KMS-11 (cell line): Measurements from ENCODE around the gene GDI1.

Experiments used
- H2AFZ ChIP-seq: fragments of 200-600 bp; sonication (generic); 2 replicates; pipeline ENCODE4 v1.6.1; 2016; ENCODE audit warnings: antibody characterized with exemption, mixed run types, low read depth
- H3K27ac ChIP-seq: fragments of 200-600 bp; sonication (generic); 2 replicates; pipeline ENCODE4 v1.6.1; 2016; ENCODE audit warnings: mild to moderate bottlenecking, mixed run types
- H3K27me3 ChIP-seq: fragments of 200-600 bp; sonication (generic); 2 replicates; pipeline ENCODE4 v1.6.1; 2017; ENCODE audit warnings: mild to moderate bottlenecking, low read depth, mixed run types, moderate library complexity; ENCODE audit not compliant: insufficient read depth
- H3K36me3 ChIP-seq: fragments of 200-600 bp; sonication (generic); 2 replicates; pipeline ENCODE4 v1.6.1; 2017; ENCODE audit warnings: mild to moderate bottlenecking, mixed run types; ENCODE audit not compliant: insufficient read depth
- H3K4me1 ChIP-seq: fragments of 200-600 bp; sonication (generic); 2 replicates; pipeline ENCODE4 v1.6.1; 2016; ENCODE audit warnings: mild to moderate bottlenecking, low read depth, mixed run types; ENCODE audit not compliant: poor library complexity, severe bottlenecking
- H3K4me2 ChIP-seq: fragments of 200-600 bp; sonication (generic); 2 replicates; pipeline ENCODE4 v1.7.0; 2016; ENCODE audit warnings: mild to moderate bottlenecking, mixed run types
- H3K4me3 ChIP-seq: fragments of 200-600 bp; sonication (generic); IDR thresholded peaks from 2 replicates; pipeline ENCODE4 v1.6.1; 2017; ENCODE audit warnings: low read depth, low read length, mixed read lengths; ENCODE audit not compliant: insufficient read depth
- H3K79me2 ChIP-seq: fragments of 200-600 bp; sonication (generic); 2 replicates; pipeline ENCODE4 v1.6.1; 2016; ENCODE audit warnings: low read depth, mixed run types; ENCODE audit not compliant: insufficient read depth
- H3K9ac ChIP-seq: fragments of 200-600 bp; sonication (generic); 2 replicates; pipeline ENCODE4 v1.6.1; 2016; ENCODE audit warnings: mild to moderate bottlenecking, mixed run types
- H4K20me1 ChIP-seq: fragments of 200-600 bp; sonication (generic); 2 replicates; pipeline ENCODE4 v1.6.1; 2016; ENCODE audit warnings: mild to moderate bottlenecking, mixed run types; ENCODE audit not compliant: insufficient read depth
- TF ChIP-seq, protein P1 (sequence below): fragments of 200-600 bp; sonication (generic); conservative IDR thresholded peaks from 2 replicates; pipeline ENCODE4 v1.6.1; 2017; ENCODE audit warnings: low read depth, mild to moderate bottlenecking, antibody characterized with exemption, low read length, moderate library complexity, mixed read lengths

GDI1 gene

DNA sequence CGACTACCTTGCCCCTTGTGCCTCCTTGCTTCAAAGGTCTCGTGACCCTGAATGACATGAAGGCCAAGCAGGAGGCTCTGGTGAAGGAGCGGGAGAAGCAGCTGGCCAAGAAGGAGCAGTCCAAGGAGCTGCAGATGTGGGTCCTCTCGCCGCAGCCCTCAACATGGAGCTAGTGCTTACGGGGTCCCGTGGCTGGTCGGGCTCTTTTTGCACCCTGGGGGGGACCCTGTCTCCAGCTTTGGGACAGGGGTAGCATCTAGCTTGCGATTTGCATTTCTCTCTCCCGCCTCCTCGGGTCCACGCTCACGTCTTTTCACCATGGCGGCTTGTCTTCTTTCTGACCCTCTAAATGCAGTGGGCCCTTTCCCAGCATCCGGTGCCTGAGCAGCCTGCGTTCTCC, 8.8 kb downstream of the GDI1 start:
- no peaks in the 10 kb centered on the region for H3K36me3 ChIP-seq

DNA sequence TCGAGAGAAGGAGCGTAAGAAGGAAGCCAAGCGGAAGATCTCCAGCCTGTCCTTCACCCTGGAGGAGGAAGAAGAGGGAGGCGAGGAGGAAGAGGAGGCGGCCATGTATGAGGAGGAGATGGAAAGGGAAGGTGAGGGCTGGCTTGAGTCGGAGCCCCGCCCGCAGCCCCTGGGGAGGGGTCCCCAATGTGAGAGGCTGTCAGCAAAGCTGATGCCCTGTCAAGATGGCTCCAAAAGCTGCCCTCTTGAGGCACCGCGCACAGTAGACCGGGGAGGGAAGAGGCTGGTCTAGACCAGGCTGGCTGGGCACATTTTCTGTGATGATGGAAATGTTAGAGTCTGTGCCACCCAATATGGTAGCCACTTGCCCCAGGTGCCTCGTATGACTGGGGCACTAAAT, 9.5 kb downstream of the GDI1 start:
- TF ChIP-seq, protein P1, sequence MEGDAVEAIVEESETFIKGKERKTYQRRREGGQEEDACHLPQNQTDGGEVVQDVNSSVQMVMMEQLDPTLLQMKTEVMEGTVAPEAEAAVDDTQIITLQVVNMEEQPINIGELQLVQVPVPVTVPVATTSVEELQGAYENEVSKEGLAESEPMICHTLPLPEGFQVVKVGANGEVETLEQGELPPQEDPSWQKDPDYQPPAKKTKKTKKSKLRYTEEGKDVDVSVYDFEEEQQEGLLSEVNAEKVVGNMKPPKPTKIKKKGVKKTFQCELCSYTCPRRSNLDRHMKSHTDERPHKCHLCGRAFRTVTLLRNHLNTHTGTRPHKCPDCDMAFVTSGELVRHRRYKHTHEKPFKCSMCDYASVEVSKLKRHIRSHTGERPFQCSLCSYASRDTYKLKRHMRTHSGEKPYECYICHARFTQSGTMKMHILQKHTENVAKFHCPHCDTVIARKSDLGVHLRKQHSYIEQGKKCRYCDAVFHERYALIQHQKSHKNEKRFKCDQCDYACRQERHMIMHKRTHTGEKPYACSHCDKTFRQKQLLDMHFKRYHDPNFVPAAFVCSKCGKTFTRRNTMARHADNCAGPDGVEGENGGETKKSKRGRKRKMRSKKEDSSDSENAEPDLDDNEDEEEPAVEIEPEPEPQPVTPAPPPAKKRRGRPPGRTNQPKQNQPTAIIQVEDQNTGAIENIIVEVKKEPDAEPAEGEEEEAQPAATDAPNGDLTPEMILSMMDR = no peak
- Histone ChIP-seq H3K4me3 (no peak overlapping the region), H3K27ac (no peak overlapping the region), H3K4me2 (no peak overlapping the region), H3K27me3 (no peaks in the 10 kb centered on the region), H3K9ac (no peak overlapping the region), H3K4me1 (peaks cover 3% of the 10 kb centered on the region), H3K79me2 (no peaks in the 10 kb centered on the region), H4K20me1 (no peaks in the 10 kb centered on the region), H3K36me3 (no peaks in the 10 kb centered on the region), H2AFZ (no peak overlapping the region)

More for the DNA sequence above, 8.8 kb downstream of the GDI1 start:
- no peaks in the 10 kb centered on the region for H3K79me2 ChIP-seq
- H2AFZ ChIP-seq = no peak overlapping the region
- H3K9ac ChIP-seq = no peak overlapping the region
- no peak overlapping the region for H3K4me2 ChIP-seq
- no peaks in the 10 kb centered on the region for H3K27me3 ChIP-seq
- H3K4me3 ChIP-seq = no peak overlapping the region
- H3K4me1 ChIP-seq = peaks cover 3% of the 10 kb centered on the region
- H3K27ac ChIP-seq = no peak overlapping the region
- H4K20me1 ChIP-seq = no peaks in the 10 kb centered on the region
- TF ChIP-seq, protein P1 = no peak

DNA sequence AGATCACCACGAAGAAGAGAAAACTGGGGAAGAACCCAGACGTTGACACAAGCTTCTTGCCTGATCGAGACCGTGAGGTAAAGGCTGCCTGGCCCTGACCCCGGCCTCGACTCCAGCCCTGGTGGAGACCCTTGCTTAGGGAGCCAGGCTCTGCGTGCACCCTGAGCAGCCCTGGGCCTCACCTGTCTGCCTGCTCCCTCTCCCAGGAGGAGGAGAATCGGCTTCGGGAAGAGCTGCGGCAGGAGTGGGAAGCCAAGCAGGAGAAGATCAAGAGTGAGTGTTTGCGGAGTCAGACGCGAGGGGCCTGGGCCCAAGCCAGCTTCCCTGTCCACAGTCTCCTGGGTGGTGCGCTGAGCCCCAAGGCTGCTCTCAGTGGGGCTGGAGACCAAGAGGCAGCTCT, 11.5 kb downstream of the GDI1 start:
- Histone ChIP-seq H3K27me3 (no peaks in the 10 kb centered on the region), H3K27ac (no peak overlapping the region), H3K4me3 (no peak overlapping the region), H3K79me2 (no peaks in the 10 kb centered on the region), H2AFZ (no peak overlapping the region), H3K4me1 (peaks cover 2% of the 10 kb centered on the region), H3K36me3 (no peaks in the 10 kb centered on the region), H3K4me2 (no peak overlapping the region), H4K20me1 (no peaks in the 10 kb centered on the region), H3K9ac (no peak overlapping the region)
- TF ChIP-seq, protein P1 = no peak

DNA sequence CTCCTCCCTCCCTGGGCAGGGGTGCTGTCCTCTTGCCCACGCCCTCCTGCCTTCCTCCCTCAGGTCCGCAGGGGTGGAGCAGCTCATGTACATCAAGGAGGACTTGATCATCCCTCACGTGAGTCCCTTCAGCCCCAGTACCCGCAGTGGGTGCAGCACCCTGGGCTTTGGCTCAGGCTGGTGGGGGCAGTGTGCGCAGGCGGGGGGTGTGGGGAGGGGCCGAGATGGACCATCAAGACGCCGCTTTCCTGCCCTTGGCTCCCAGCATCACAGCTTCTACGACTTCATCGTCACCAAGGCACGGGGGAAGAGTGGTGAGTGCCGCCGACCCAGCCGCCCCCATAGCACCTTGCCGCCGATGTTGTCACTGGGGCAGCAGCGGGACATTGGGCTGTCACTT, 12.7 kb downstream of the GDI1 start:
- H3K27me3 ChIP-seq = no peaks in the 10 kb centered on the region
- no peak overlapping the region for H2AFZ ChIP-seq
- H3K4me3 ChIP-seq = no peak overlapping the region
- no peaks in the 10 kb centered on the region for H3K79me2 ChIP-seq
- no peak overlapping the region for H3K4me2 ChIP-seq
- H3K27ac ChIP-seq = no peak overlapping the region
- no peaks in the 10 kb centered on the region for H3K36me3 ChIP-seq
- no peaks in the 10 kb centered on the region for H4K20me1 ChIP-seq
- H3K9ac ChIP-seq = no peak overlapping the region
- TF ChIP-seq, protein P1 = no peak
- no peaks in the 10 kb centered on the region for H3K4me1 ChIP-seq
